Measurements from ENCODE around the gene GHRH. TPM values are rescaled to one million over a fixed set of nuclear protein-coding genes. Genes with fewer than 3 reads are reported as not detected.
A peak's percentile ranks its signal among the peaks of the same experiment; 100 is the strongest.

GHRH gene
- total RNA-seq, 1 experiment from 2014 or later = not detected

DNA sequence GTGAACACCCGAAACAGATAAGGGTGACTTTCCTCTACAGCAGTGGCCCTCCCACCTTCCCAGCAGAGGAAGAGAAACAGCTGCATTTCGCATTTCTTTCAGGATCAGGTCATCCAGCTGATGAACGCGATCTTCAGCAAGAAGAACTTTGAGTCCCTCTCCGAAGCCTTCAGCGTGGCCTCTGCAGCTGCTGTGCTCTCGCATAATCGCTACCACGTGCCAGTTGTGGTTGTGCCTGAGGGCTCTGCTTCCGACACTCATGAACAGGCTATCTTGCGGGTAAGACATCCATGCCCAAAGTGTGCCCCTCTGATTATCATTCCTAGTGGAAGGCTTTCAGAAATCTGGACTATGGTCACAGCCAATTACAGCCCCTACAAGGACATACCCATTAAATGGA, 54.4 kb downstream of the GHRH start:
- Histone ChIP-seq H3K27me3 (no peaks in the 10 kb centered on the region), H3K9me3 (no peaks in the 10 kb centered on the region), H3K4me3 (no peak overlapping the region), H3K36me3 (peaks cover 90% of the 10 kb centered on the region)
- DNase-seq = no peak

DNA sequence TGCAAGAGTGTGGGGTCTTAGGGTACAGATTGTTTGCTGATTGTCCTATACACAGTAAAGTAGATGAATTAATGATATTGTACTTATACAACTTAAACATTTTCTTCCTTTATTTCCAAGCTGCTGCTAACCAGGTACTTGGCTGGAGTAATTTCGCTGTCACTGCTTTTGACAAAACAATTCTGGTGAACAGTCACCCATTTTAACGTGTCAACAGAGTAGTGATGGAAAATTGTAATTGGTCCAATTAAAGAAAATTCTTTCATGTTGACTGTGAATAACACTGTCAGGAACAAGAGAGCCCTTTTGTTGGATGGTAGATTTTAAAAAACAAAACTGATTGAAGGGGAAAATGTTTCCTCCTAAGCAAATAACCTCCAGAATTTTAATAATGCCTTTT, 55.8 kb downstream of the GHRH start:
- H3K36me3 ChIP-seq = peaks cover 88% of the 10 kb centered on the region
- DNase-seq = no peak
- no peaks in the 10 kb centered on the region for H3K27me3 ChIP-seq
- no peaks in the 10 kb centered on the region for H3K9me3 ChIP-seq
- H3K4me3 ChIP-seq = no peak overlapping the region

DNA sequence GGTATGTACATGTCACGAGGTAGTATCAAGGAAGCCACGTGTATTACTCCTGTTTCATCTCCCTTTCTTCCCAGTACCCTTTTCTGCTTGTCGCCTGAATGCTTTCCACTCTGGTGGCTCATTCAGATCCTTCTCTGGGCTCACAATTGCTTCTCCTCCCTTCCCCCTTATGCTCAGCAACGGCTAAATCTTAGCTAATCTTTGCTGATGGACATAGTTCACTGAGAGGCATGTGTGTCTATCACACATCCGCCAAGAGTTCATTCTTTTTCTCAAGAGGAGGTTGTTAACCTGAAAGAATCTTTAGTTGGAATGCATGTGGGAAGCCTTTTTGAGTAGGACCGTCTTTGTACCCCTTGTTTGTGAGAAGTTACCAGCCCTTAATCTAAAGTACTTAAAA, 56.5 kb downstream of the GHRH start:
- Histone ChIP-seq H3K9me3 (no peaks in the 10 kb centered on the region), H3K36me3 (peaks cover 87% of the 10 kb centered on the region), H3K4me3 (no peak overlapping the region), H3K27me3 (no peaks in the 10 kb centered on the region)
- DNase-seq = no peak

DNA sequence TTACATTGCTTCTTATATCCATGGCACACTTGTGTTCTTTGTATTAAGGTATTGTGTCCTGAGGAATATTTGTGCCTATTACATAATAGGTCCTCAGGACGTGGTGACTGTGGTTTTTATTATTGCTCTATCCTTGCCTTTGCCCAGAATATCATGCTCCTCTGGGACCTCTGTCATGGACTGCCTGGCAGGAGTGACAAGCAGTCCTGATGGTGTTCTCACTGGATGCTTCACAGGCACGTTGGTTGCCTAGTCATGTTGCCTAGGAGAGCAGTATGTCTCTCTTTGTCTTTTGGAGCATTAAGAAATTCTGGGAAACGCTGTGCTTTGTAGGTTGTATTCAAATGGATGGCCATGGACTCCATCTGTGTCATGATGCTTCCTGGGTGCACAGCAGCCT, 57.6 kb downstream of the GHRH start:
- H3K27me3 ChIP-seq = no peaks in the 10 kb centered on the region
- peaks cover 89% of the 10 kb centered on the region for H3K36me3 ChIP-seq
- no peaks in the 10 kb centered on the region for H3K9me3 ChIP-seq
- no peak overlapping the region for H3K4me3 ChIP-seq
- no peak for DNase-seq

DNA sequence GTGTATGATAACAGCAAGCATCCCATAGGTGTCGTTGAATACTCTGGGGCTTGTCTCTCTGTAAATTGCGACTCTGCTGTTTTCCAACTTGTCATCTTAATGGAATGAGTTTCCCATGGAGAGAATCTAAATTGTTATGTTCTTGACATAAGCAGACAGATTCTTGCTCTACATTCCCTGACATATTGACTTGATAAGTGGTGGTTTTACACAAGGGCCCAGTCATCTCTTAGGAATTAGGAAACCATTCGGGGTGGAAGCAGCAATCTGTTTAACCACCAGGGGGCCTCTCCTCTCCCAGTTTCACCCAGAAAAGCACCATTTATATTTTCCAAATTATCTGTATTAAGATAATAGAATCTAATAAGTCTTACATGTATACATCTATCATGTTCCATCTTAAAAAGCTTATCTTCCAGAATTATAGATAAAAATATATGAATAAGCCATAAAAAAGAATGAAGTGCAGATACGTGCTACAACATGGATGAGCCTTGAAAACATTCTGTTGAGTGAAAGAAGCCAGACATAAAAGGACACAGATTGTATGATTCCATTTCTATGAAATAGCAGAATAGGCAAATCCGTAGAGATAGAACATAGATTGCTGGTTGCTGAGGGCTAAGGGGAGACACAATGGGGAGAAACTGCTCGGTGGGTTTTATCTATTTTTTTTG, 59.2 kb downstream of the GHRH start:
- Histone ChIP-seq H3K9me3 (no peaks in the 10 kb centered on the region), H3K4me3 (no peak overlapping the region), H3K27me3 (no peaks in the 10 kb centered on the region), H3K36me3 (peaks cover 85% of the 10 kb centered on the region)
- DNase-seq = peak; percentile 65

DNA sequence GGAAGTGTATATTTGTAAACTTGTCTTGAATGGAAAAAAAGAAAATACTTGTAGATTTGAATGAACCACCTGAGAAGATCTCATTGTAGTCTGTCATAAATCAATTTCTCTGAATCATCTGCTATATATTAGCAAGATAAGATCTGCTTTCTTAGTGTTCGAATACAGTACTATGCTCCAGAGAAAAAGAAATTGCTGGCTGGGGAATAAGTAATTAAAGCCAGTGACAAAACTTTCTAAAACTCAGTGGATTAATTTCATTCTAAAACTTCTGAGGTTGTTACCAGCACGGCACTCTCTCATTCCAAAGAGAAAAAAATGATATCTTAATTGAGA, 59.8 kb downstream of the GHRH start:
- H3K36me3 ChIP-seq = peaks cover 84% of the 10 kb centered on the region
- H3K27me3 ChIP-seq = no peaks in the 10 kb centered on the region
- DNase-seq = no peak
- H3K9me3 ChIP-seq = no peaks in the 10 kb centered on the region
- no peak overlapping the region for H3K4me3 ChIP-seq

Other genes starting within 250 kb of the GHRH start
- gene RBL1, start 165.8 kb downstream of the GHRH start, total RNA-seq (2014; rRNA removed; shearing (Covaris generic); ENCODE audit: low replicate concordance) = 11.1 and 18.3 TPM in 2 replicates
- gene RPN2, start 82.5 kb downstream of the GHRH start, total RNA-seq (2014; rRNA removed; shearing (Covaris generic); ENCODE audit: low replicate concordance) = 359 and 488 TPM in 2 replicates
- 0.63 TPM in 1 of 2 replicates, not detected in the other for gene MROH8, start 82.3 kb downstream of the GHRH start, total RNA-seq (2014; rRNA removed; shearing (Covaris generic); ENCODE audit: low replicate concordance)
- 72.7 and 107 TPM in 2 replicates for gene MANBAL, start 27.8 kb upstream of the GHRH start, total RNA-seq (2014; rRNA removed; shearing (Covaris generic); ENCODE audit: low replicate concordance)
- 25.4 and 33.0 TPM in 2 replicates for gene SRC, start 84.3 kb upstream of the GHRH start, total RNA-seq (2014; rRNA removed; shearing (Covaris generic); ENCODE audit: low replicate concordance)